Osteocyte (in vitro differentiated cells): ENCODE data around the gene OXCT2. TPM values are rescaled to one million over a fixed set of nuclear protein-coding genes. Genes with fewer than 3 reads are reported as not detected.
"Not testable (repeated sequence)": the region's sequence is repeated elsewhere in the genome, so short reads cannot be mapped to it uniquely, and the experiment has no call there.

Experiments
- DNase-seq: peaks from one replicate; pipeline ENCODE4 v3.0.0; 2021; ENCODE audit warnings: mixed read lengths; ENCODE audit not compliant: unreplicated experiment; ENCODE audit errors: extremely low spot score
- H3K27ac Mint-ChIP-seq: one replicate; pipeline ENCODE4 v1.8.0; 2021; ENCODE audit warnings: mild to moderate bottlenecking, mixed read lengths; ENCODE audit not compliant: unreplicated experiment
- H3K27me3 Mint-ChIP-seq: one replicate; pipeline ENCODE4 v1.8.0; 2021; ENCODE audit warnings: mixed read lengths; ENCODE audit not compliant: unreplicated experiment
- H3K36me3 Mint-ChIP-seq: one replicate; pipeline ENCODE4 v1.8.0; 2021; ENCODE audit warnings: mixed read lengths; ENCODE audit not compliant: unreplicated experiment
- H3K4me1 Mint-ChIP-seq: one replicate; pipeline ENCODE4 v1.8.0; 2021; ENCODE audit warnings: mixed read lengths; ENCODE audit not compliant: unreplicated experiment
- H3K4me3 Mint-ChIP-seq: one replicate; pipeline ENCODE4 v1.8.0; 2021; ENCODE audit warnings: mild to moderate bottlenecking, moderate library complexity, mixed read lengths; ENCODE audit not compliant: unreplicated experiment
- H3K9me3 Mint-ChIP-seq: one replicate; pipeline ENCODE4 v1.8.0; 2021; ENCODE audit warnings: mixed read lengths; ENCODE audit not compliant: unreplicated experiment
- CTCF ChIP-seq: fragments of 200-600 bp; sonication (generic); IDR thresholded peaks from 2 replicates; pipeline ENCODE4 v1.5.0; 2021; ENCODE audit warnings: antibody characterized with exemption, mild to moderate bottlenecking, moderate library complexity
- total RNA-seq: library from RNA; stranded (reverse); gene quantifications from 2 replicates; pipeline ENCODE4 v1.2.1, GENCODE V29; 2021

Gene OXCT2
- total RNA-seq, 1 donor from 2014 or later = not detected

- no peak for DNase-seq
- peak; percentile 65 for TF ChIP-seq CTCF
- Mint-ChIP-seq H3K9me3 (peaks cover 3% of the 10 kb centered on the region), H3K4me1 (peaks cover 4% of the 10 kb centered on the region), H3K4me3 (no peak overlapping the region), H3K27ac (no peak overlapping the region), H3K27me3 (peaks cover 5% of the 10 kb centered on the region), H3K36me3 (no peaks in the 10 kb centered on the region)
These were observed 28.8 kb upstream of the OXCT2 start for GRCh38 chr1:39799770-39800470.

- H3K36me3 Mint-ChIP-seq, DNase-seq, H3K4me1 Mint-ChIP-seq, H3K4me3 Mint-ChIP-seq, H3K27me3 Mint-ChIP-seq, H3K9me3 Mint-ChIP-seq, H3K27ac Mint-ChIP-seq: not testable (repeated sequence)
These were observed 28.0 kb upstream of the OXCT2 start for GRCh38 chr1:39798859-39799769.

DNA sequence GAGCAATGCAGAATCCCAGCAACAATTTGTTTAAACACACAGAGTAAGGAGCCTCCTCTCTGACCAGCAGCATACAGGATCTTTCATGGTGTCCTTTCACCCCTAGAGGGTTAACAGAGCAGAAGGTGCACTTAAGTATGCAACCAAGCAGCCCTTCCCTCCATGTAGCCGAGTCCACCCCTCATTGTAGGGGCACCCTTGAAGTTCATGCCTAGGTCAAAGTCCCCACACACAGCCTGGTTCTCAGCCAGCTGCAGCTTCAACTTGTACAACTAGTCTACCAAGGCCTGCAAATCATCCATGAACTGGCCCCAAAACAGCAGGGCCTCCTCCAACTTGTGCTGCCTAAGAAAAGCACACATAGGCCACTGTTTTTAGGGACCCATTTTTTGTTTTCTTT, 24.5 kb upstream of the OXCT2 start:
- TF ChIP-seq CTCF = no peak
- no peaks in the 10 kb centered on the region for H3K9me3 Mint-ChIP-seq
- H3K4me1 Mint-ChIP-seq = peaks cover 4% of the 10 kb centered on the region
- no peak overlapping the region for H3K27ac Mint-ChIP-seq
- no peak overlapping the region for H3K4me3 Mint-ChIP-seq
- peaks cover 24% of the 10 kb centered on the region for H3K27me3 Mint-ChIP-seq
- DNase-seq = no peak
- H3K36me3 Mint-ChIP-seq = no peaks in the 10 kb centered on the region

GRCh38 chr1:39791838-39792237, 20.7 kb upstream of the OXCT2 start:
- Mint-ChIP-seq H3K4me3 (no peak overlapping the region), H3K36me3 (no peaks in the 10 kb centered on the region), H3K27ac (no peak overlapping the region), H3K4me1 (peaks cover 3% of the 10 kb centered on the region), H3K27me3 (peaks cover 42% of the 10 kb centered on the region), H3K9me3 (no peaks in the 10 kb centered on the region)
- TF ChIP-seq CTCF = no peak
- DNase-seq = no peak

- Mint-ChIP-seq H3K27me3 (peaks cover 46% of the 10 kb centered on the region), H3K4me3 (peak overlapping the region; percentile 65), H3K9me3 (no peaks in the 10 kb centered on the region), H3K27ac (no peak overlapping the region), H3K36me3 (no peaks in the 10 kb centered on the region), H3K4me1 (peaks cover 3% of the 10 kb centered on the region)
- no peak for TF ChIP-seq CTCF
- no peak for DNase-seq
These were observed 18.5 kb upstream of the OXCT2 start for GRCh38 chr1:39789571-39790110.
